ES-I3 (cell line): ENCODE measurements around the gene PLA2R1.

Experiments
- H3K36me3 ChIP-seq: 2 replicates; pipeline ENCODE4 v1.6.1; 2013; ENCODE audit warnings: mild to moderate bottlenecking, low read length, control low read depth, moderate library complexity; ENCODE audit not compliant: insufficient read depth
- H3K4me1 ChIP-seq: 2 replicates; pipeline ENCODE4 v1.6.1; 2013; ENCODE audit warnings: mild to moderate bottlenecking, control low read depth, low read length; ENCODE audit not compliant: insufficient read depth
- H3K9ac ChIP-seq: 2 replicates; pipeline ENCODE4 v1.6.1; 2013; ENCODE audit warnings: low read depth, mild to moderate bottlenecking, low read length, moderate library complexity
- H3K9me3 ChIP-seq: 2 replicates; pipeline ENCODE4 v1.6.1; 2013; ENCODE audit warnings: mild to moderate bottlenecking, low read length, moderate library complexity; ENCODE audit not compliant: control insufficient read depth, insufficient read depth

The PLA2R1 gene

DNA sequence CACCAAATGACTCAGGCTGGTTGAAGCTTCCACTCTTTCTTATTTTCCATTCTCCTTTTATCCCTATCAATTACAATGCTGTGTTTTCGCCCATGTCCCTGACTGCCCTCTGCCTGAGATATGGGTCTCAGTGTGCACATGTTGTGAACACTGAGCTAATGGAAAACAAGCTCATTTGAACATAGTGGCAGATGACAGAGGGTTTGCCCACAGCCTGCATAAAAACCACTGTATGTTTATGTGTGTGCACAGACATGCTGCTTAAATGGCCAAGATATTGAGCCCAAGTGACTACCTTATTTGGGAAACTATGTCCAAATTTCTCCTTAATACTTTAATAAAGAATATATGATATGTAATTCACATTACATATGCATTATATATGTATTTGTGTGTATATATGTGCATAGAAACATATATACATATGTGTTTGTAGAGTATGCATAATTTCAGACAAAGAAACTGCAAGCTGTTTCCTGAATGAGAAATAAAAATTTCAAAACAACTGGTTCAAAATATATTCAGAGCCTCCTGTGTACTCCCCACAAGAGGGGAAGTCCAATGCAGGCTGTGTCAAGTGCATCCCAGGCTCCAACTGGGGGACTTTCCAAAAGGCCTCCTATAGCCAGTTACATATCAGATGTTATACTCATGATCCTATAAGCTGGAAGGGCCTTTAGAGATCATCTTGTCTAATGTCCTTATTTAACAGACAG, 171.7 kb downstream of the PLA2R1 start:
- peaks cover 13% of the 10 kb centered on the region for H3K4me1 ChIP-seq
- no peaks in the 10 kb centered on the region for H3K9me3 ChIP-seq
- no peaks in the 10 kb centered on the region for H3K36me3 ChIP-seq
- no peak overlapping the region for H3K9ac ChIP-seq

- Histone ChIP-seq H3K4me1 (no peaks in the 10 kb centered on the region), H3K9ac (no peak overlapping the region), H3K9me3 (no peaks in the 10 kb centered on the region), H3K36me3 (no peaks in the 10 kb centered on the region)
Observed at GRCh38 chr2:159882130-159882745, 180.2 kb downstream of the PLA2R1 start.
